Panc1 (cell line): ENCODE measurements around the gene RPUSD4.

Source experiments
- CTCF ChIP-seq: fragments of 450-650 bp; IDR thresholded peaks from 2 replicates; pipeline ENCODE4 v1.5.1; 2017; ENCODE audit warnings: mild to moderate bottlenecking
- REST ChIP-seq, 2 experiments: IDR thresholded peaks; 2 replicates each; pipeline ENCODE4 v1.6.1; 2011 to 2012; ENCODE audit warnings: low read depth in 2 of 2, control low read depth in 1 of 2, low read length in 1 of 2, mild to moderate bottlenecking in 1 of 2, moderate library complexity in 1 of 2; ENCODE audit not compliant: insufficient read depth in 1 of 2

- no peak for TF ChIP-seq CTCF
- no peak for TF ChIP-seq REST (IDR thresholded peaks at IDR 0.05; ENCODE audit: insufficient read depth in 1 of 2, low read depth in 2 of 2, low read length in 1 of 2)
Measured at GRCh38 chr11:126159719-126160344, 51.6 kb downstream of the RPUSD4 start.
